ENCODE results near the gene TRMT44.

TRMT44 gene

DNA sequence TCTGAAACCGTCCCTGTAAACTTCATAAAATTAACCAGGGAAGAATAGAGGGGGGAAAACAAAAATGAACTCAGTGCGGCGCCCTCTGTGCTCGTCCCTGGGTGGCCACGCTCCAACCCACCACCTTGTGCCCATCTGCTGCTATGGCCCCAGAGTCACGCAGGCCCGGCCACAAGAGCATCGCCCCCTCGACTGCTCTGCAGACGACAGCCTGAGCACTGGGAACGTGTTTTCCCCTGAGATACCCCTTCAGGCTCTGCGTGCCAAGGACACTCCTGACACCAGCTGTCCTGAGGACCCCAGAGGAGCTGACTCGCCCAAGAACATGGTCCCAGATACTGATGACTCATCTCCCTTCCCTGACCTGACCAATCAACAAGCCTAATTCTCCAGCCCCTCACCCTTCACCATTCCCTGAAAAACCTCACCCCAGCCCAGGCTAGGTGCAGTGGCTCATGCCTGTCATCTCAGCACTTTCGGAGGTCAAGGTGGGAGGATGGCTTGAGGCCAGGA lies 75.5 kb downstream of the TRMT44 start:
- DNase-seq, result no peak

DNA sequence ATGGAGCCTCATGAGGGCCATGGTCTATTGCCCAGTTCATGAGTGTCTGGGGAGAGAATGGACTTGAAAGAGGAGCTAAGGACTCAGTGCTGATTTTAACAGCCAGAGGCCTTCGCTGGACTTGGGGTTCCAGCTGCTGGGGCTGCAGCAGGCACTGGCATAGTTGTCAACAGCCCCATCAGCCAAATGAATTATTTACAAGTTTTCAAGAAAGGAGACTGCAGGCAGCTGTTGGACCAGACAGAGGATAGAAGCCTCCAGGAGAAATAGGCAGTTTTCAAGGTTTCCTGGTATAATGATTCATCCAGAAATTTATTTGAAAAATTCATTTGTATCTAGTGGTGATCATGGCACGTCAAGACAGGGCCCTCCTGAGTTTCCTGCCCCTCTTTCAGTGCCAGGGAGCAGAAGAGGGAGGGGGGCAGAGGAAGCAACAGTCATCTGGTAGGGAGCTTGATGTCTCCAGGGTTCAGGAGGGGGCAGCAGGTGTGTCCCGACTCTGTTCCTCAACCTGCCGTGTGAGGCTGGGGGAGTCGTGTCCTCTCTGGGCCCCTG lies 76.5 kb downstream of the TRMT44 start:
- no peak for DNase-seq

- DNase-seq, result no peak
These were observed 77.4 kb downstream of the TRMT44 start for GRCh38 chr4:8517946-8518345.

- no peak for DNase-seq
These were observed 81.9 kb downstream of the TRMT44 start for GRCh38 chr4:8522160-8523120.

GRCh38 chr4:8523175-8523574 lies 82.6 kb downstream of the TRMT44 start:
- DNase-seq, result no peak

DNA sequence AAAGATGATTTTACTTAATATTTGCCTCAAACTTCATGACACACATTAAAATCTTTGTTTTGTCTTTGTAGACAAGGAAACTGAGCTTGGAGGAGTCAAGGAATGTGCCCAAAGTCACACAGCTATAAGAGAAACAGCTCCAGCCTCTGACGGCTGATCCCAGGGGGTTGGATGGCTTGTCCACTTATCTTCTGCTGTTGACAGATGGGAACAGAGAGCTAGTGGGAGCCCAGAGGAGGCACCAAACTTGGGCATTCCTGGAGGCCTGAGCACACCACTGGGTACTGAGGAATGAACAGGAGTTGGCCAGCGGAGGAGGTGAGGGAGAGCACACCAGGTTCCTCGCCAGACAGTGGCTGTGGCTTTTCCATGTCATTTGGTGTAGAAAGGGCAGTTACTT lies 83.2 kb downstream of the TRMT44 start:
- no peak for DNase-seq

- DNase-seq, result no peak
These were observed 84.2 kb downstream of the TRMT44 start for GRCh38 chr4:8524595-8525382.

DNA sequence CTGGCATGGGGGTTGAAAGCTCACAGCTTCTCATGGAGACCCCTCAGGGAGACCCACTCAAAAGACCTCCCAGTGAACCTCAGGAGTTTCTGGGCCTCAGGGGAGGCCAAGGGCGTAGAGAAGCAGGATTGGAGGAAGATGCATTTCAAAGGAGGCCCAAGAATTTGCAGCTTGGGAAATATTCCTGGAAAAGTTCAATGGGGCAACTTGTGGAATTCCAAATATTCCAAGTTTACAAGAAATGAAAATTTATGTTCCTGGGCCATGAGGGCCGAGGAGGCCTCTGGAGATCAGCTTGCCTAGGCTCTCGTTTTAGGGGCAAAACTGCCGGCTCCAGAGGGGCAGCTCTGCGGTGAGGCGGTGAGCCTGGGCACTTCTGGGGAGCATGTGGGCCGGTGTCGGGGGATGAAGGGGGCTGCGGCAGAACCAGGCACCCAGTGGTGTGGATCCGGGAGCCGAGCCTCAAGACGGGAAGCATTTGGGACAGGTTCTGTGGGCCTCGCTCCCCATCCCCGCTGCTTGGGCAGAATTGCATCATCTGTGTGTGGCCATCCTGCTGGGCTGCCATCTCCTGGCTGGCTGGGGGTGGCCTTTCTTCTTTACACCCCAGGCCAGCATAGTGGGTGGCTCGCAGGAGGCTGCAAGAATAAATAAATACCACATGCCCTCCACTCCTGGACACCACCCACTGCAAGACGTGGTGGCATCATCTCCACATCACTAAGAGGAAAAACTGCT lies 85.0 kb downstream of the TRMT44 start:
- no peak for DNase-seq
